HG03442 (cell line): ENCODE results near the gene EMP1.

Source experiments
- ATAC-seq: cut with Tn5 transposase; IDR thresholded peaks from one replicate; pipeline ENCODE4 v1.9.1; 2021; ENCODE audit warnings: mild to moderate bottlenecking, moderate library complexity; ENCODE audit not compliant: unreplicated experiment

The EMP1 gene

GRCh38 chr12:13196130-13196921 lies at the start of gene EMP1:
Gene EMP1 (plus strand): TSS chr12:13196726. CDS start chr12:13211511, 14,785 bp downstream.
- peak; percentile 94 for ATAC-seq

GRCh38 chr12:13147688-13148484 lies 48.6 kb upstream of the EMP1 start:
- no peak for ATAC-seq

GRCh38 chr12:13148485-13148847 lies 48.1 kb upstream of the EMP1 start:
- no peak for ATAC-seq

- no peak for ATAC-seq
These were observed 47.1 kb upstream of the EMP1 start for GRCh38 chr12:13149411-13149810.

GRCh38 chr12:13152281-13152680 lies 44.2 kb upstream of the EMP1 start:
- no peak for ATAC-seq

- no peak for ATAC-seq
These were observed 43.8 kb upstream of the EMP1 start for GRCh38 chr12:13152756-13153155.

GRCh38 chr12:13153180-13153579 lies 43.3 kb upstream of the EMP1 start:
- ATAC-seq: no peak

GRCh38 chr12:13154027-13154538 lies 42.4 kb upstream of the EMP1 start:
- no peak for ATAC-seq

GRCh38 chr12:13154831-13155230 lies 41.7 kb upstream of the EMP1 start:
- ATAC-seq: no peak

GRCh38 chr12:13156277-13156676 lies 40.2 kb upstream of the EMP1 start:
- no peak for ATAC-seq

GRCh38 chr12:13161172-13161571 lies 35.4 kb upstream of the EMP1 start:
- ATAC-seq: no peak

GRCh38 chr12:13162904-13163303 lies 33.6 kb upstream of the EMP1 start:
- no peak for ATAC-seq

- ATAC-seq: no peak
These were observed 32.5 kb upstream of the EMP1 start for GRCh38 chr12:13163868-13164635.

- ATAC-seq: no peak
These were observed 31.5 kb upstream of the EMP1 start for GRCh38 chr12:13164921-13165616.

GRCh38 chr12:13165617-13166041 lies 30.9 kb upstream of the EMP1 start:
- peak; percentile 81 for ATAC-seq

- ATAC-seq: no peak
These were observed 29.3 kb upstream of the EMP1 start for GRCh38 chr12:13167226-13167625.

GRCh38 chr12:13167906-13168305 lies 28.6 kb upstream of the EMP1 start:
- no peak for ATAC-seq

- ATAC-seq: no peak
These were observed 27.3 kb upstream of the EMP1 start for GRCh38 chr12:13169272-13169671.

GRCh38 chr12:13170892-13171490 lies 25.5 kb upstream of the EMP1 start:
- ATAC-seq: no peak
